Forelimb muscle (tissue), 1 donor: Measurements from ENCODE around the gene SNX9. TPM values are rescaled to one million over a fixed set of nuclear protein-coding genes. Genes with fewer than 3 reads are reported as not detected.
"Not testable (repeated sequence)": the region's sequence is repeated elsewhere in the genome, so short reads cannot be mapped to it uniquely, and the experiment has no call there.

Experiments
- DNase-seq: peaks from one replicate; pipeline ENCODE4 v3.0.0-alpha.2; 2013; ENCODE audit warnings: low read depth
- polyA plus RNA-seq: library from polyadenylated mRNA; unstranded; fragments of 120-200 nt; gene quantifications from one replicate; pipeline ENCODE4 v1.2.1, GENCODE V29; 2013; ENCODE audit not compliant: insufficient read length

SNX9 gene
- 19.8 TPM for polyA plus RNA-seq

GRCh38 chr6:157823001-157823527 lies at the start of gene SNX9:
Gene SNX9 (plus strand): TSS chr6:157823246. CDS start chr6:157823435, 189 bp downstream.
- DNase-seq = no peak

DNA sequence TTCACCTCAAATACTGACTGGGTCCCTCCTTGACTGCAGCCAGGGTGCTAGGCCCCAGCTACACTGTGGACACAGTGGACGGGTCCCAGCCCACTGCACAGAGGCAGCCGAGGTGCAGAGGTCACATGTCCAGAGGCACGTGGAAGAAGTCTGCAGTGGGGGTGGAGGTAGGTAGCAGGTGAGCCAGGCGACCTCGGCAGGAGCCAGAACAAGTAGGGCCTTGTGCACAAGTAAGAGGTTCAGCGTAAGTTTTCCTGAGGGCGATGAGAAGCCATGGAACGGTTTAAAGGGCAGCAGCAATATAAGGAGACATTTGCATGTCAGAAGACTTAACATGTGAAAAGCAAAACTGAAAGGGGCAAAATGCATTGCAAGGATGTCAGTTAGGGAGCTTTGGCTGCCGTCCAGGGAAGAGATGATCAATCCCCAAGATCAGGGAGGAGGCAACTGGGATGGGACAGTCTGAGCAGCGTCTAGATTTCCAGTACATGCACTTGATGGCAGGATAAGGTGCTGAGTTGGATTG lies 49.7 kb upstream of the SNX9 start:
- DNase-seq = no peak

DNA sequence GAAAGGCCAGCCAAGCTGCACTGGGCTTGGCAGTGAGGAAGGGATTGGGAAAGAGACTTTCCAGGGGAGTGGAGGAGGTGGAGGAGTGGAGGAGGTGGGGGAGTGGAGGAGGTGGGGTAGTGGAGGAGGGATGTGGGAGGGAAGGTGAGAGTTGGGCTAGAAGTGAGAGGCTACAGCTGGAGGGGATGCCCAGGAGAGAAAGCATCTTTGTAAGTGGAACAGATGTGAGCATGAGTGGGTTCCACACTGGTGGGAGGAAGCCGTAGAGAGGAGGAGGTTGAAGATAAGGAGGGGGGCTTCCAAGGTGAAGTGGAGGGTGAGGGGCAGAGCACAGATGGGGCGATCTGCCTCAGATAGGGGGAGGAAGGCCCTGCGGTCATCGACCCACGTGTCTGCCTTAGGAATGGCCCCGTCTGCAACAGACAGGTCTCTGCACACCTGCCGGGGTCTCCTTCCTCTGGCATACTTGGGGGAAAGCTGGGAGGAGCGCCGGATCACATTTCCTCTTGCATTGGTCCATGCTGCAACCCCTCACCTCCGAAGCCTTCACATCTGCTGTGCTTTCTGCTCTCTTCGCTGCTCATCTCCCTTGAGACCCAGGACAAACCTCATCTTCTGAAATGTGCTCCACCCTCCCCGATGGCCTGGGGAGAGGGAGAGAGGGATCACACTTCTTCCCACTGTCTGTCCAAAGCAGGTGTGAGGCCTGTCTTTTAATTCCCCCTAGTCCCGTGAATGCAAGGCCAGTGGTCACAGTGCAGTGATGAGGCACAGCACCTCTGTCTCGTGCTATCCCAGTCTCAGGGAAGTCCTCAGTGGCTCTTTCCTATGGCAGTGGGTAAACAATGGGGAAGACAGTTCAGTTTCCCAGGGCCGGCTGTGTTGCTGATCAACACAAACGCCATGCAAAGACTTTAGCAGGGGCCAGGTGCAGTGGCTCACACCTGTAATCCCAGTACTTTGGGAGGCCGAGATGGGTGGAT lies 48.6 kb upstream of the SNX9 start:
- DNase-seq = no peak

DNA sequence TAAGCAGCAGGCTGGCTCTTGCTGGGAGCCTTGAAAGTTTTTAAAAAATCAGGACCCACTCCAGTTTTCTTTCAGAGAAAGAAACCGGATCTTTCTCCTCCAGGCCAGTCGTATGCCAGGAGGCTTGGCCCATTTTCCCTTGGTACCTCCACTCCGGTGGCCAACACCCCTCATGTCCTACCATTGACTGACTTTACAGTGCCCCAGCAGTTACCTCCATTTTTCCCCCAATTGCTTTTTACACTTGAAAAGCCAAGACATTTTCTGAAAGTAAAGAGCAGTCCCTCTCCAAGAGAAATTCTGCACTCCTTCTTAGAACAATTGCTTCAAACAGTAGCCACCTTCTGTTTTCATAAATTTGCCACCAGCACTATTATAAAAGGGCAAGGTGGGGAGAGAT lies 47.7 kb upstream of the SNX9 start:
- no peak for DNase-seq

- no peak for DNase-seq
These were observed 45.7 kb upstream of the SNX9 start for GRCh38 chr6:157777344-157777743.

DNA sequence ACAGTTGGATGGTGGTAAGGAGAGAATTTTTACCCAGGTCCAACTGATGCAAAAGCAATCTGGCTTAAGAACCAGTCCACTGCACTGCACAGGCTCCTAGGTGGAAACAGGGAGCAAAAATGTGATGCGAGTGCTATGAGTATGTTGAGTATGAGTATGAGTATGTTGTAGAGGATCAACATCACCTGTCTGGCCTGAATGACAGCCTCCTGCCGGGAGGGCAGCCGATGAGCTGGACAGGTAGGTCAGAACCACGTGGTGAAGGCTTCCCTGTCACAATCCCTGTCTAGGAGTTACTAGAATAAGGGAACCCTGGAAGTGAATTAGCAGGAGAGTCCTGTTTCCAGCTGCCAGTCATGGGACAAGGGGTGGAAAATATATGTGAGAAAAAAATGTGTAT lies 44.3 kb upstream of the SNX9 start:
- DNase-seq = no peak

- DNase-seq = no peak
These were observed 43.1 kb upstream of the SNX9 start for GRCh38 chr6:157779705-157780604.

DNA sequence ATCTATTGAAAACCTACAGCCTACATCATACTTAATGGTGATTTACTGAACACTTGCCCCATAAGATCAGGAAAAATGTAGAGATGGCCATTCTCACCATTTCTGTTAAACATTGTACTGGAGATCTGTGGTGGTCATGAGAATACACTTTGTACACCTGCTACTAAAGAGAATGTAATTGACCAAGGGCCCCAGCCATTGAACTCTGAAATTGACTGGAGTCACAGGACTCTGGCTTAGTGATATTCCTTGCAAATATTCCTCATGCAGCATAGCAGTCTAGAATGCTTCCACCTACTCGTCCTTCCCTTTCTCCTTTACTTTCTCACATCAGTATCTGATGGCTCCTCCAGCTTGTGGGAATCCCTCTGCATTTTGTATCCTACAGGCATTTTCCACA lies 37.4 kb upstream of the SNX9 start:
- DNase-seq = no peak

GRCh38 chr6:157786221-157786620 lies 36.8 kb upstream of the SNX9 start:
- DNase-seq = no peak

- DNase-seq = no peak
These were observed 36.0 kb upstream of the SNX9 start for GRCh38 chr6:157787080-157787479.

GRCh38 chr6:157788180-157788579 lies 34.9 kb upstream of the SNX9 start:
- no peak for DNase-seq

- DNase-seq = no peak
These were observed 33.7 kb upstream of the SNX9 start for GRCh38 chr6:157789297-157789696.

DNA sequence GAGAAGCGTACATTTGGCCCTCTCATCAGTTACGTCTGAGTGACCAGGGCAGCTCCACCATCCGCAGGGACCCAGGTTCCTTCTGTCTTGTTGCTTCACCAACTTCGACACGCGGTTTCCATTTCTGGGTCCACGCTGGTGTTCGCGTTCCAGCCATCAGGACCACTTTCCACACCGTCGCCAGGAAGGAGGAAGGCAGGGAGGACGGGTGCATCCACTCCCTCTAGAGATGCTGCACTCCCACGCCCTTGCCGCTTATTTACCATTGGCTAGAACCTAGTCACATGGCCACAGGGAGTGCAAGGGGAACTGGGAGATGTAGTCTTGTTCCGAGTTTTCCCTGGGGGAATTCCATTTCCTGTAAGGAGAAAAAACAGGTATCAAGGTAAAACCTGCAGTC lies 33.2 kb upstream of the SNX9 start:
- no peak for DNase-seq

DNA sequence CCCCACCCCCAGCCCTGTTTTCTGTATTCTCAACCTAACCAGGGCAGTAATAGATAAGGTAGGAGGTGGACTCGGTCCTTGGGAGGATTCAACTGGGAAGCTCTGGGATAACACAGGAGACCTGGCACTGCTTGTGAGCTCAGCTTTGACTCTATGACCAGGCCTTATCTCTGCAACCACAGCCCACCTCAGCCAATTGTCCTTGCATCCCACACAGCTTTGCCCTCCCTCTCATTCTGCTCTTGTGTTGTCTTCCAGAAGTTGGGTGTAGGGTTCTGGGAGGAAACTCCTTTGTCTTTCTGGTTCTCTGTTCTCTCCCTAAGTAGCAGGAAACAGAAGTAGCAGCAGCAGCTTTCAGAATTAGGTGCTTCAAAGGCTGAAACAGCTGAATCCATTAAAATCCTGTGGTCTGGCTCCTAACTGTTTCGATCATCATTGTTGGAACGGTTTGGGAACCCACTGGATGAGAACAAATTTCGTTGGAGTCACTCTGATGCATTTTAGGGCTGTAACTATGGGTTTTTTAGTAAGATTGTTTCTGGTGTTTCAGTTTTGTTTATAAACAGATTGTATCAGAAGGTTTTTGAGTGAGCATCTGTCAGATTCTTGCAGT lies 32.4 kb upstream of the SNX9 start:
- DNase-seq = no peak

DNA sequence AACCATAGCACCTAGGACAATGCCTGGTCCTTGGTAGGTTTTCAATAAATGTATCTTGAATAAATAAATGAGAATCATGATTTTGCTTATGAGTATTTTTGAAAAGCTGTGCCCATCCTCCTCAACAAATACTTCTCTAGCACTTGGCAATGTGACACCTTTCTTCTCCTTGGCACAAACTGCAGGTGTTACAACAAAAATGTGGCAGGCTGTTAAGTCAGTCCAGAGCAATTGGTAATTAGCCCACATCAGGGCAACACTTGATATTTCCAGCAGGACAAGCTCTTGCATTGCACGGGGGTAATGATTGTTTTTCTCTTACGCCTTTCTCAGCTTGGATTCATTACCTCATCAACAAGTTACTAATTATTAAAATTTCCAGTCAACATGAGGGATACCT lies 31.6 kb upstream of the SNX9 start:
- no peak for DNase-seq

DNA sequence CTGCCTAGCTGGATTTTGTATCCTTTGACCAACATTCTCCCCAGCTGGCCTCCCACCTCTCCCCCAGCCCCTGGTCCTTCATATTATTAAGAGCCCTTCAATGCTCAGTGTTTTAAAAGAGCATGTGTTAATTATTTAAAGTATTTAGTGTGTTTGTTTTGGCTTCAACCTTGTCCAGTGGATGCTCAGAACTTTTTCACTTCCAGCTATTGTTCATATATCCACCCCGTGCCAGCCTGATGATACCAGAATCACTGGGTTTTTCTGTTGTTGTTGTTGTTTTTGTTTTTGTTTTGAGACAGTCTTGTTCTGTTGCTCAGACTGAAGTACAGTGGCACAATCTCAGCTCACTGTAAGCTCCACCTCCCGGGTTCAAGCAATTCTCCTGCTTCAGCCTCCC lies 30.4 kb upstream of the SNX9 start:
- DNase-seq = no peak

DNA sequence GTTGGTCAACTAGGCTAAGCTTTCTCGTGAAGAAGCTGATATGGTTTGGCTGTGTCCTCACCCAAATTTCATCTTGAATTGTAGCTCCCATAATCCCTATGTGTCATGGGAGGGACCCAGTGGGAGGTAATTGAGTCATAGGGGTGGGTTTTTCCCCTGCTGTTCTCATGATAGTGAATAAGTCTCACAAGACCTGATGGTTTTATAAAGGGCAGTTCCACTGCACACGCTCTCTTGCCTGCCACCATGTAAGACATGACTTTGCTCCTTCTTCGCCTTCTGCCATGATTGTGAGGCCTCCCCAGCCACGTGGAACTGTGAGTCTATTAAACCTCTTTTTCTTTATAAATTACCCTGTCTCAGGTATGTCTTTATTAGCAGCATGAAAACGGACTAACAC lies 29.0 kb upstream of the SNX9 start:
- not testable (repeated sequence) for DNase-seq

DNA sequence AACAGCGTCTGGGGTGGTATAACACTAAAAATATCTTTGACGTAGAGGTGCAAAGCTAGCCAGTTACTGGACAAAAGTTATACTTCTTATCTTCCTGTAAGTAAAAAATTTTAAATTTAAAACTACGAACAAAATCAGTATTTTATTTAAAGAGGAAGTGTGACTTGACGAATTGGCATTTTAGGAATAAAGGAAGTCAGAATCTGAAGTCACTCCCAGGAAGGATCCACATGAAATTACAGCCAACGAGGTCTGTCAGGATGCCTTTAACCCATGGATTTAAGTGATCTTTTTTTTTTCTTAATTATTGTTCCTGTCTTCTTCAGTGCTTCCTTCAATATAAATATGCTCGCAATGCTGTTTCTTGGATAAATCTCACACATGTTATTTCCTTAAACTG lies 27.2 kb upstream of the SNX9 start:
- DNase-seq = no peak

DNA sequence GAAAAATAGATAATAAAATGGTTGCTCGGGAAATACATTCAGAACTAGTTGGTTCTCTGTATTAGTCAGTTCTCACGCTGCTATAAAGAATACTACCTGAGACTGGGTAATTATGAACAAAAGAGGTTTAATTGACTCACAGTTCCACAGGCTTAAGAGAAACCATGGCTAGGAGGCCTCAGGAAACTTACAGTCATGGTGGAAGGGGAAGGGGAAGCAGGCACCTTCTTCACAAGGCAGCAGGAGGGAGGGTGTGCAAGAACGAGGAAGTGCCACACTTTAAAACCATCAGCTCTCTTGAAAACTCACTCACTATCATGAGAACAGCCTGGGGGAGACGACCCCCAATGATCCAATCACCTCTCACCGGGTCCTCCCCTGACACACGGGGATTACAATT lies 24.2 kb upstream of the SNX9 start:
- DNase-seq = no peak

- not testable (repeated sequence) for DNase-seq
These were observed 23.5 kb upstream of the SNX9 start for GRCh38 chr6:157799561-157799960.

DNA sequence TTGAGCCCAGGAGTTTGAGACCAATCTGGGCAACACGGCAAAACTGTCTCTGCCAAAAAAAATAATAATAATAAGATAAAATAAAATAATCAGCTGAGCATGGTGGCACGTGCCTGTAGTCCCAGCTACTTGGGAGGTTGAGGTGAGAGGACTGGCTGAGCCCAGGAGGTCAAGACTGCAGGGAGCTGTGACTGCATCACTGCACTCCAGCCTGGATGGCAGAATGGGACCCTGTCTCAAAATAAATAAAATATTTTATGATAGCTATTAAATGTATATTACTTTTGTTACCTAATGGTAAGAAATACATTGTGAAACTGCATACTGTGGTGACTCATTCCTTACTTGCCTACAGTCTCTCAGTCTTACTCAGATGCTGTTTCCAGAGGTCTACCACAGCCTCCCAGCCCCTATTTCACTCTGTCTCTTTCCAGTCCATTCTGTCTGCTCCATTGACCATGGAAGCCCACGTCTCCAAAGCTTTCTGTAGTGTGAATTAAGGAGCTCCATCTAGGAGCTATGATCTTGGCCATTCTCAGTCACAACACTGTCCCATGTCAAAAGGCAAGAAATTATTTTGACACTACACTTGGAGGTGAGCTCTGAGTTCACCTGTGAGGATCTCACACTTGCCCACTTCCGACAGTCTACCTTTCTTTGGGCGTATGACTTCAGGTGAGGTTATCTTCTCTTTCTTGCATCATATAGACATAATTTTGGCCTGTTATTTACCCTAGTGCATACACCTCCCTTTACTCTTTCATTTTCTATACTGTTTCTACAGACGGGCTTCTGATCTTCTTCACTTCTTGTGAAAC lies 22.4 kb upstream of the SNX9 start:
- no peak for DNase-seq
